HUES48 (cell line): ENCODE data around the gene ATR.
"Not testable (repeated sequence)": the region's sequence is repeated elsewhere in the genome, so short reads cannot be mapped to it uniquely, and the experiment has no call there.

ENCODE experiments used
- H3K27ac ChIP-seq: one replicate; pipeline ENCODE4 v1.7.0; 2013; ENCODE audit warnings: low read depth, low read length, inconsistent platforms
- H3K27me3 ChIP-seq: 2 replicates; pipeline ENCODE4 v1.6.1; 2013; ENCODE audit warnings: mild to moderate bottlenecking, low read length; ENCODE audit not compliant: control insufficient read depth, insufficient read depth
- H3K36me3 ChIP-seq: 2 replicates; pipeline ENCODE4 v1.6.1; 2013; ENCODE audit warnings: low read length; ENCODE audit not compliant: control insufficient read depth, insufficient read depth
- H3K4me1 ChIP-seq: 2 replicates; pipeline ENCODE4 v1.6.1; 2013; ENCODE audit warnings: mild to moderate bottlenecking, low read length; ENCODE audit not compliant: control insufficient read depth, insufficient read depth
- H3K4me3 ChIP-seq: 2 replicates; pipeline ENCODE4 v1.5.1; 2013; ENCODE audit warnings: mild to moderate bottlenecking, low read depth, low read length
- H3K9ac ChIP-seq: 2 replicates; pipeline ENCODE4 v1.6.1; 2013; ENCODE audit warnings: mild to moderate bottlenecking, low read depth, low read length, moderate library complexity
- H3K9me3 ChIP-seq: 2 replicates; pipeline ENCODE4 v1.6.1; 2013; ENCODE audit warnings: low read length; ENCODE audit not compliant: control insufficient read depth, insufficient read depth

The ATR gene

GRCh38 chr3:142611206-142611605, 32.7 kb upstream of the ATR start:
- no peaks in the 10 kb centered on the region for H3K27me3 ChIP-seq
- H3K9me3 ChIP-seq = no peaks in the 10 kb centered on the region
- H3K4me1 ChIP-seq = no peaks in the 10 kb centered on the region
- H3K9ac ChIP-seq = no peak overlapping the region
- no peaks in the 10 kb centered on the region for H3K36me3 ChIP-seq
- no peak overlapping the region for H3K27ac ChIP-seq
- H3K4me3 ChIP-seq = no peak overlapping the region

DNA sequence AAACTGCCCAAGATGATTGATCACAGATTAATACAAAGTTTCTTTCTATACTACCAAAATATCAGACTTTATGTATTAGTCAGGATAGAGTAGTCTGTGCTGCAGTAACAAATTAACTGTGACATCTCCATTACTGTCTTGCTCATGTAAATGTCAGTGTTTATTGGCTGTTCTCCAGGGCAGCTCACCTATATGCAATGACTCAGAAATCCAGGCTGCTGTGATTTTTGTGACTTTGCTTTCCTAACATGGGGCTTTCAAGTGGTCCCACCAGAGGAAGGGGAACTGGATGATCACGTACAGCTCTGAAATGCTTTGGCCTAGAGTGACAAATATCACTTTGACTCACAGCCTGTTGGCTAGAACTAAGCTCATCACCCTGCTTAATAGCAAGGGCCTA, 30.6 kb upstream of the ATR start:
- Histone ChIP-seq H3K4me3 (no peak overlapping the region), H3K27me3 (no peaks in the 10 kb centered on the region)

DNA sequence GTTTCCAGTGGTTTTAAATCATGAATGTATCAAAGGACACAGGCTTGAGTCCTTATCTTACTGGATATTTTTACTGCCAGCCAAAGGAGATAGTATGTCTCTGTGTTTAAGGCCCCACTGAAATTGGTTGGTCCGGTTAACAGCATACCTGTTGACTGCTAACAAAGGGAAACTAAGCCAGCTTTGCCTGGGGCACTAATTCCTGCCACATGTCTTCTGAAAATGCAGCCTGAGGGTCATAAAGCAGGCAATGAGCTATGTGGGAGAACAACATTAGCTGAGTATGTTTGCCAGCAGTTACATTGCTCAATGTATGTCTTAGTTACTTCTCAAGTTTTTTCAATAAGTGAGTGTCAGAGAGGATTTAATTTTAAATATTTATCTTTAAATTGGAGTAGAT, 30.1 kb upstream of the ATR start:
- H3K27me3 ChIP-seq = no peaks in the 10 kb centered on the region
- H3K27ac ChIP-seq = no peak overlapping the region
- no peaks in the 10 kb centered on the region for H3K9me3 ChIP-seq
- H3K4me3 ChIP-seq = no peak overlapping the region
- H3K36me3 ChIP-seq = no peaks in the 10 kb centered on the region
- no peaks in the 10 kb centered on the region for H3K4me1 ChIP-seq
- no peak overlapping the region for H3K9ac ChIP-seq

More for the DNA sequence above, 30.6 kb upstream of the ATR start:
- Histone ChIP-seq H3K9ac (no peak overlapping the region), H3K9me3 (no peaks in the 10 kb centered on the region), H3K4me1 (no peaks in the 10 kb centered on the region), H3K36me3 (no peaks in the 10 kb centered on the region), H3K27ac (no peak overlapping the region)

GRCh38 chr3:142604940-142605339, 26.4 kb upstream of the ATR start:
- Histone ChIP-seq H3K4me1 (no peaks in the 10 kb centered on the region), H3K27me3 (no peaks in the 10 kb centered on the region), H3K36me3 (no peaks in the 10 kb centered on the region), H3K27ac (no peak overlapping the region), H3K4me3 (no peak overlapping the region), H3K9me3 (no peaks in the 10 kb centered on the region), H3K9ac (no peak overlapping the region)

DNA sequence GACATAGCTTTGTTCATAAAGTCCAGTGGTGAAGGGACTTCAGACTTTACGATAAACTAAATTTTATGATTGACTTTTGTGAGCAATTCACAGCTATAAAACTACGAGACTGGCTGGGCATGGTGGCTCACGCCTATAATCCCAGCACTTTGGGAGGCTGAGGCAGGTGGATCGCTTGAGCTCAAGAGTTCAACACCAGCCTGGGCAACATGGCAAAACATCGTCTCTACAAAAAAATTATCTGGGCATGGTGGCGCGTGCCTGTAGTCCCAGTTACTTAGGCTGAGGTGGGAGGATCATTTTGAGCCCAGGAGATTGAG, 24.8 kb upstream of the ATR start:
- not testable (repeated sequence) for H3K9ac ChIP-seq, H3K27ac ChIP-seq, H3K4me1 ChIP-seq, H3K36me3 ChIP-seq, H3K27me3 ChIP-seq, H3K9me3 ChIP-seq, H3K4me3 ChIP-seq

DNA sequence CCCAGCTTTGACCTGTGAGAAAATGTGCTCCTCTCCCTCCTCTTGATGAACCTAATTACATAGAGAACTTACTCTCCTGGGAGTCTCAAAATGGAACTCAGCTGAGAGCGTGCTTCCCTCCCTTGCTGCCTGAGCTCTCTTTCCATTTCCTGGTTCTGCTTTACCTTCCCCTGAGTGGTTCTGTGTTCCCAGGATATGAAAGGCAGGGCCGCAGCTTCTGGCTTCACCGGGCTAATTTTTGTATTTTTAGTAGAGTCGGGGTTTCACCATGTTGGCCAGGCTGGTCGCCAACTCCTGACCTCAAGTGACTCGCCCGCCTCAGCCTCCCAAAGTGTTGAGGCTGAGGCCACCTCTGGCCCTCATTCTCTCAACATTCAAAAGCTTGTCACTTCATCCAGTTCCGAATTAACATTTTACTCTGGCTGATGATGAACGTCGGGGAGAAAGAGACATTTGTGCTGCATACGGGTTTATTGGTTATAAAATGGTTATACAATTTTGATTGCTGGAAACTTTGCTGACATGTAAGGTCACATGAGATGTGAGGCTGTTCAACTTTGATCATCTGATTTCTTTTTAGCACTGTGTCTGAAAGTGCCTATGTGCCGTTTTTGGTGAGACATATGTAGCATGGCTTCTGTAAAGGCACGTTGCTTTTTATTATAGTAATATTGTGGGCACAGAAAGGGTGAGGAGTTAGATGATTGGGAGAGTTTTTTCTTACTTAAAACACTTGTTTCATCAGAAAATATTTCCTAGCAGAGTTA, 24.3 kb upstream of the ATR start:
- no peaks in the 10 kb centered on the region for H3K36me3 ChIP-seq
- no peaks in the 10 kb centered on the region for H3K9me3 ChIP-seq
- H3K4me3 ChIP-seq = no peak overlapping the region
- no peaks in the 10 kb centered on the region for H3K27me3 ChIP-seq
- no peak overlapping the region for H3K27ac ChIP-seq
- no peak overlapping the region for H3K9ac ChIP-seq
- no peaks in the 10 kb centered on the region for H3K4me1 ChIP-seq

DNA sequence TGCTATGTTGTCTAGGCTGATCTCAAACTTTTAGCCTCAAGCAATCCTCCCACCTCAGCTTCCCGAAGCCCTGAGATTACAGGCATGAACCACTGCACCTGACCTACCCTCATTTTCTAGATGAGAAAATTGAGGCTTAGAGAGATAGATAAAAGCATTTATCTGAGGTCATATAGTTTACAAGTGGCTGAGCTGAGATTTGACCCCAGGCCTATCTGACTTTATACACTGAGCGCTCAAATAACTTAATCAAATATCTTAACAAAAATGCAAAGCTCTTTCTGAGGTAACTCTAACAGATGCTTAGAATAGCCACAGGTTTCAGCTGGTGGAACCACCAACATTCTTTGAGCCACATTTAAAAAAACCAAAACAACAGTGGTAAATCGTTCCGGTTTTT, 23.2 kb upstream of the ATR start:
- H3K4me3 ChIP-seq = no peak overlapping the region
- no peak overlapping the region for H3K27ac ChIP-seq
- H3K36me3 ChIP-seq = no peaks in the 10 kb centered on the region
- H3K27me3 ChIP-seq = peaks cover 5% of the 10 kb centered on the region; the same call in 1 of the 2 replicates
- no peak overlapping the region for H3K9ac ChIP-seq
- H3K4me1 ChIP-seq = 0 out of 2 replicates have a peak, but pooled peaks cover 6% of the 10 kb centered on the region
- no peaks in the 10 kb centered on the region for H3K9me3 ChIP-seq

DNA sequence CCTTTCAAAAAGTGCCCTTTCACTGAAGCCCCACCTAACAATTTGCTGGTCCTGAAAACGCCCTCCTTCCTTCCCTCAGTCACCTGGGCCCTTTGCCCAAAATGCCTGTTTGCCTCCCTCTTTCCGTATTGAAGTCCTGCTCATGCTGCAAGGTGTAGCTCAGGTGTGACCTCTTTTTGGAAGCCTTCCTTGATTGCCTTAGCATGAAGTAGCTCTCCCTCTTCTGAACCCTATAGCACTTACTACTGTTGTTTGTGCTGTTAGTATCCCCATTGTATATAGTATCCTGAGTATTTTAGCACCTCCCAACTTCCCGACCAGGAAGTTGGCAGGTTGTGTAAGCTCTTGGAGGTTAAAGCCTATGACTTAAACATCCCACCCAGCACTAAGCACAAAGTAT, 19.4 kb upstream of the ATR start:
- Histone ChIP-seq H3K27me3 (peaks cover 5% of the 10 kb centered on the region; the same call in 1 of the 2 replicates), H3K27ac (no peak overlapping the region), H3K4me1 (peaks cover 14% of the 10 kb centered on the region; the same call in 1 of the 2 replicates), H3K9me3 (no peaks in the 10 kb centered on the region), H3K4me3 (no peak overlapping the region), H3K9ac (no peak overlapping the region), H3K36me3 (no peaks in the 10 kb centered on the region)

DNA sequence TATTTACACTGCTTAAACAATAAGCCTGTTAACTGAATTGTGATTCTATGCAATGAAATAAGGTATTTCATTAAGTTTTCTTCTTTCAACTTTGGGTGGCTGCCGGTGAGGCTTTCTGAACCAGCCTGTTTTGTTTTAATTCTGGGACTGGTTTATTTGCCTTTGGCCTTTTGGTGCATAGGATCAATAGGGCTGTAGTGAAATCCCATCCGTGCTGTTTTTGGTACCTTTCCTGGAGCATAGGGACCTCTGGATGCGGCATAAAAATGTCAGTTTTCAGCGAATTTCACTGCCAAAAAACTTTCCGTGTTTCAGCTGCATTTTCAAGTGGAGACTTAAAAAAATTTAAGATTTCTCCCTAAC, 18.2 kb upstream of the ATR start:
- Histone ChIP-seq H3K36me3 (no peaks in the 10 kb centered on the region), H3K9ac (peak overlapping the region; percentile 53; the same call in 1 of the 2 replicates), H3K9me3 (no peaks in the 10 kb centered on the region), H3K4me1 (peaks cover 14% of the 10 kb centered on the region; the same call in 1 of the 2 replicates), H3K27ac (no peak overlapping the region), H3K27me3 (peaks cover 5% of the 10 kb centered on the region; the same call in 1 of the 2 replicates), H3K4me3 (peak overlapping the region; percentile 80)

DNA sequence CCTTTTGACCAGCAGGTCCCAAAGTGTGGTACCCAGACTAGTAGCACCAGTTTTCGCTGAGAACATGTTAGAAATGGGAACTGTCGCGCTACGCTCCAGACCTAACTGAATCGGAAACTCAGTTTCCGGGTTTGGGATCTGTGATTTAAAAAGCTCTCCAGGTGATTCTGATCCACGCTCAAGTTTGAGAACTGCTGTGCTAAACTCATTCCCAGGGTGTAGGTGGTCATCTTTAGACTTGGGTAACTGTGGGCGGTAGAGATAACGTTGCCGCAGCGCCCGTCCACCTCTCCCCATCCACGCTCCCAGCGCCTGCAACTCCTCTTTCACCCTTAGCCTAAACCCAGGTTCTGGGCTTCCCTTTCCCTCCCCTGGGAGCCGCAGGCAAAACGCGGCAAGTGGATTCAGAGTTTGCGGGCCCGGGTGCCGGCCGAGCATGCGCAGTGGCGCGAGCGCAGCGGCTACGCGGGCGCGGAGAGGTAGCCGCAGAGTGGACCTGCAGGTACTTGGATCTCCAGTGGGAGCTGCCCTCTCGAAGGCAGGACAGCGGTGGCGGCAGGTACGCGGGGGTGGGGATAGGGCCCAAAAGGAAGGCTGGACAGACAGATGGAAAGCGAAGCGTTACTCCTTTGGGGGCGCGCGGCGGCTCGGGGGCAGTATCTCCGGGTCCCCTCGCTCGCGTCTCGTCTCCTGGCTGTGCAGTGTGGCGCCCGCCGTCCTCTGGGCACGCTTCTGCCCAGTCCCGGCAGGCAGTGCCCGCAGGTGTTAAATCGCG, 17.6 kb upstream of the ATR start, which contains the start of gene PLS1:
Gene PLS1, plus strand, starts transcription at position 443 of the 775 bp plus-strand sequence. CDS start 67,845 bp downstream, outside the sequence.
- Histone ChIP-seq H3K27me3 (peaks cover 5% of the 10 kb centered on the region; the same call in 1 of the 2 replicates), H3K4me1 (peaks cover 14% of the 10 kb centered on the region; the same call in 1 of the 2 replicates), H3K27ac (peak within 1 kb of the TSS; percentile 62), H3K36me3 (no peaks in the 10 kb centered on the region), H3K4me3 (peak within 1 kb of the TSS; percentile 80), H3K9ac (peak within 1 kb of the TSS; percentile 53), H3K9me3 (no peaks in the 10 kb centered on the region)

DNA sequence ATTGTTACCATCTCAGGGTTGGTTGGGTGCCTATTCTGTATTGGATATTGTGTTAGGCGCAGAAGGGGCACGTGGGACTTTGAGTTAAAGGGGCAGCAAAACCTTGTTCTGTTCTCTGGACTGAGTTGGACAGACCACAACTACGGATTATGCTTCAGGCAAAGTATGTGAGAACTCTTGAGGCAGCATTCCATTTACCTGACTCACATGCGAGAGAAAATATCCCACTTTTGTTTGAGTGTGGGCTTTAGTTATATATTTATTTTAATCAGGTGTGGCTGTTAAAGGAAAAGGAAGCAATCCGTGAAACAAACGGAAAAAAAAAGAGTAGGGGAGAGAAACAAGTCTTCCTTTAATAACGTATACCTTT, 17.0 kb upstream of the ATR start:
- H3K9me3 ChIP-seq = no peaks in the 10 kb centered on the region
- no peaks in the 10 kb centered on the region for H3K36me3 ChIP-seq
- H3K4me3 ChIP-seq = peak overlapping the region; percentile 80
- H3K27ac ChIP-seq = peak overlapping the region; percentile 62
- H3K4me1 ChIP-seq = peaks cover 14% of the 10 kb centered on the region; the same call in 1 of the 2 replicates
- H3K27me3 ChIP-seq = peaks cover 5% of the 10 kb centered on the region; the same call in 1 of the 2 replicates
- peak overlapping the region; percentile 40; the same call in 1 of the 2 replicates for H3K9ac ChIP-seq
